ENCODE measurements around the gene OPN1LW.
"Not testable (repeated sequence)": the region's sequence is repeated elsewhere in the genome, so short reads cannot be mapped to it uniquely, and the experiment has no call there.

- not testable (repeated sequence) for TF ChIP-seq POLR2A (IDR thresholded peaks at IDR 0.05); CTCF (IDR thresholded peaks at IDR 0.05 in 8 of 11, conservative IDR thresholded peaks at IDR 0.05 in 3 of 11); POLR2AphosphoS5 (IDR thresholded peaks at IDR 0.05)
Observed at GRCh38 chrX:154157207-154157606, 13.2 kb downstream of the OPN1LW start.
